Measurements from ENCODE around the gene FAM120B.

GRCh38 chr6:170445487-170445886 lies 138.9 kb downstream of the FAM120B start:
- TF ChIP-seq POLR2A (IDR thresholded peaks at IDR 0.05; ENCODE audit: low read depth, low read length) (no peak), POLR2AphosphoS5 (IDR thresholded peaks at IDR 0.05; ENCODE audit: low read depth, low read length) (no peak), TAF1 (IDR thresholded peaks at IDR 0.05; ENCODE audit: borderline replicate concordance, low read depth, low read length) (no peak)

All from GM12892 (cell line).